Heart left ventricle (tissue), 16 donors: ENCODE results near the gene ATP2B2. TPM values are rescaled to one million over a fixed set of nuclear protein-coding genes. Genes with fewer than 3 reads are reported as not detected.

Experiments
- ATAC-seq, 4 donors: fragments of 200-7000 bp; cut with Tn5 transposase; one replicate each; pipeline ENCODE4 v1.9.1; 2020 to 2022; ENCODE audit warnings: moderate library complexity in 4 of 4, mild to moderate bottlenecking in 3 of 4, moderate number of reproducible peaks in 1 of 4
- DNase-seq, 5 donors: peaks; one replicate each; pipeline ENCODE4 v3.0.0-alpha.2; 2020
- H3K27ac ChIP-seq, 12 donors: fragments of 200-600 bp; sonication (generic) in 4 of 12; one replicate each; pipeline versions ENCODE4 v1.5.0 to v1.8.0; 2016 to 2022; ENCODE audit warnings: mild to moderate bottlenecking in 2 of 12
- H3K27me3 ChIP-seq, 9 donors: fragments of 200-600 bp; sonication (generic) in 2 of 9; one replicate each; pipeline versions ENCODE4 v1.5.1 to v1.8.0; 2016 to 2022; ENCODE audit warnings: mild to moderate bottlenecking in 3 of 9
- H3K36me3 ChIP-seq, 9 donors: fragments of 200-600 bp; sonication (generic) in 2 of 9; one replicate each; pipeline versions ENCODE4 v1.5.0 to v1.8.0; 2018 to 2022; ENCODE audit warnings: mild to moderate bottlenecking in 2 of 9
- H3K4me1 ChIP-seq, 12 donors: fragments of 200-600 bp; sonication (generic) in 4 of 12; one replicate each; pipeline versions ENCODE4 v1.5.0 to v1.8.0; 2016 to 2022; ENCODE audit warnings: mild to moderate bottlenecking in 3 of 12
- H3K4me3 ChIP-seq, 12 donors: fragments of 200-600 bp; sonication (generic) in 4 of 12; one replicate each; pipeline versions ENCODE4 v1.5.0 to v1.8.0; 2017 to 2022; ENCODE audit warnings: mild to moderate bottlenecking in 9 of 12, moderate library complexity in 4 of 12
- H3K9me3 ChIP-seq, 12 donors: fragments of 200-600 bp; sonication (generic) in 4 of 12; one replicate each; pipeline versions ENCODE4 v1.5.0 to v1.8.0; 2016 to 2022; ENCODE audit warnings: mild to moderate bottlenecking in 1 of 12
- CTCF ChIP-seq, 12 donors: fragments of 200-600 bp; sonication (generic) in 4 of 12; IDR thresholded peaks; one replicate each; pipeline versions ENCODE4 v1.5.0 to v1.8.0; 2018 to 2022; ENCODE audit warnings: antibody characterized with exemption in 12 of 12, mild to moderate bottlenecking in 5 of 12
- POLR2A ChIP-seq, 2 donors: fragments of 450-650 bp; IDR thresholded peaks; one replicate each; pipeline ENCODE4 v1.6.1; 2017; ENCODE audit warnings: antibody characterized with exemption in 2 of 2, mild to moderate bottlenecking in 2 of 2, moderate library complexity in 2 of 2
- WGBS, 4 donors: extraction: QIAGEN DNeasy Blood & Tissue Kit in 2 of 4; methylation state at CpG; one replicate each; pipeline versions ENCODE4 v1.1.5 to v1.1.7; 2013 to 2018; 5-methylcytosine and 5-hydroxymethylcytosine counted together
- intact Hi-C, 10 donors: fragments of 100-400 bp; cut with DNase I; formaldehyde crosslinking; loops; one replicate each; pipeline versions ENCODE4 v1.11.1 to v1.14.2; 2022
- polyA plus RNA-seq, 2 donors: library from polyadenylated mRNA; stranded (reverse); fragments of 200-250 nt; gene quantifications; one replicate each; pipeline ENCODE4 v1.2.3, GENCODE V29; 2013
- total RNA-seq, 9 donors: library from RNA; depleted of rRNA in 2 of 9; stranded (reverse); fragments of >200 nt in 2 of 9; fragmentation: NEBNext Ultra II Directional in 3 of 9; extraction: Animal tissue kit (Norgen Biotek cat#: 25700) in 3 of 9; gene quantifications; one replicate each; pipeline versions ENCODE4 v1.1.0 to v1.2.4, GENCODE V29; 2016 to 2023
- donor health status: ischemic (EF 13 %, LVEDD 7.1; RV severe dilation, severe dysfunction).
- donor health status: healthy with polysubstance abuse.
- donor health status: DM: no; HTN: yes; CAD: no.
- donor health status: DM: no; HTN: no; CAD: no.
- donor health status: ischemic (EF 25% LVEDD 6.9; RV normal size, moderate dysfunction).
- donor health status: ischemic (EF 25% LVEDD 5.7; RV mildly dilated, moderate dysfunction).
- donor health status: healthy.
- donor health status: DM: yes; HTN: yes; CAD: no.
- donor health status: ischemic (EF 35%, LVEDD 5.7; RV mildly dilated, moderate dysfunction).
- donor health status: nonischemic (EF 11% LVEDD 7.7; RV severe dilation, severe dysfunction).
- donor health status: DM: yes; HTN: yes; CAD: no.
- donor health status: PGD.
- donor health status: ischemic (EF 29% LVEDD 5.4; RV normal size, mild dysfunction).
- donor health status: nonischemic (EF 23%, LVEDD 6.1; RV moderate dilation, normal function).

The ATP2B2 gene
- total and polyA plus RNA-seq, 11 donors, result 0.01 to 0.35 (median 0.12) TPM; not detected in 3

DNA sequence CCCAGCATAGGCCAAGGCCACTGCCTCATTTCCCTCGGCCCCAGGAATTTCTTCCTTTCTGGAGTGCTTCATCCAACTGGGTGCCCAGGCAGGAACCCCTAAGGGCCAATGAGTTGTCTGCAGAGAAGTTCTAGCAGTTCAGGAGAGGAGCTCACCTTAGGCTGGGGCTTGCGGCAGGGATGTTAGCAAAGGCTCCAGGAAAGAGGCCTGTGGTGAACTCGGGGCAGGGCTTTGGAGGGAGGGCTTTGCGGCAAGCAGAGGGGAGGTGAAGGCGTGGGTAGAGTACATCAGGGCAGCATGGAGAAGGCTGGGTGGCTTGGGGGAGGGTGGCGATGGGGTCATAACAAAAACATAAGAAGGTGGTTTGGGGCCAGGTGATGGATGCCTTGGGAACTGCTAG, 213.7 kb downstream of the ATP2B2 start:
- ATAC-seq (no peak), DNase-seq (no peak)
- Histone ChIP-seq H3K4me3 (no peak overlapping the region), H3K27ac (no peak overlapping the region), H3K4me1 (peaks cover 0 to 25% (median 2%) of the 10 kb centered on the region in 12 donors), H3K9me3 (no peaks in the 10 kb centered on the region), H3K36me3 (peaks cover 0 to 59% (median 32%) of the 10 kb centered on the region in 9 donors), H3K27me3 (no peaks in the 10 kb centered on the region)
- intact Hi-C loops, result no loop called here
- TF ChIP-seq CTCF (IDR thresholded peaks at IDR 0.05) (no peak), POLR2A (IDR thresholded peaks at IDR 0.05) (no peak)
- WGBS, 4 donors, result 93 to 97% (median 96%) methylated on average over 6 of the region's 6 CpGs

GRCh38 chr3:10290481-10291176, 214.8 kb downstream of the ATP2B2 start:
- no peak for ATAC-seq

GRCh38 chr3:10289787-10290355, 215.5 kb downstream of the ATP2B2 start:
- ATAC-seq (no peak), DNase-seq (no peak)
- H3K36me3 ChIP-seq, result peaks cover 0 to 59% (median 35%) of the 10 kb centered on the region in 9 donors
- no peaks in the 10 kb centered on the region for H3K9me3 ChIP-seq
- 89 to 92% (median 91%) methylated on average over 9 of the region's 9 CpGs for WGBS, 4 donors
- H3K4me1 ChIP-seq, result peaks cover 0 to 30% (median 2%) of the 10 kb centered on the region in 12 donors
- no peak for TF ChIP-seq POLR2A (IDR thresholded peaks at IDR 0.05)
- no peak for TF ChIP-seq CTCF (IDR thresholded peaks at IDR 0.05)
- no peaks in the 10 kb centered on the region for H3K27me3 ChIP-seq
- no peak overlapping the region for H3K4me3 ChIP-seq
- no peak overlapping the region for H3K27ac ChIP-seq
- intact Hi-C loops, result no loop called here

More at GRCh38 chr3:10290481-10291176, 214.8 kb downstream of the ATP2B2 start:
- Histone ChIP-seq H3K9me3 (no peaks in the 10 kb centered on the region), H3K27ac (no peak overlapping the region), H3K4me3 (no peak overlapping the region), H3K4me1 (peaks cover 0 to 25% (median 2%) of the 10 kb centered on the region in 12 donors), H3K27me3 (no peaks in the 10 kb centered on the region), H3K36me3 (peaks cover 0 to 59% (median 37%) of the 10 kb centered on the region in 9 donors)
- 87 to 92% (median 88%) methylated on average over 17 to 18 of the region's 18 CpGs for WGBS, 4 donors
- intact Hi-C loops, result no loop called here
- no peak for DNase-seq
- no peak for TF ChIP-seq POLR2A (IDR thresholded peaks at IDR 0.05)
- no peak for TF ChIP-seq CTCF (IDR thresholded peaks at IDR 0.05)

DNA sequence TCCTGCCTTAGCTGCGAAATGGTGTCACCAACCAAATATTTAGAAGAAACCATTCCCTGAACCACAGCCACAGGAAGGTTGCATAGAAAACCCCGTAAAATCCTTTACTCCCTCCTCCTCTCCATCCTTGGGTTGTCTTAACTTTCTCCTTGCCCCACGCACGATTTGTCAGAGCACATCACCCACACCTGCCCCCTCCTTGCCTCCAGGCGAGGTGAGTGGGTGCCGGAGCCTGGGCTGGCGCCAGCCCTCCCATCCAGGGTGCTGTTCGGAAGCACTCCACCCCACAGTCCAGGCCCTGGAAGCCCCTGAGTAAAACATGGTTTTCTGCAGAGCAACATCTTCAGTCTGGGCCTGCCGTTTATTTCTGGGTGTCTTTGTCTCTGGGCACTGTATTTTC, 216.3 kb downstream of the ATP2B2 start:
- ATAC-seq, result no peak
- intact Hi-C loops, result no loop called here
- WGBS, 4 donors, result 89 to 94% (median 94%) methylated on average over 9 of the region's 9 CpGs

More for the DNA sequence above, 216.3 kb downstream of the ATP2B2 start:
- no peak overlapping the region for H3K27ac ChIP-seq
- H3K36me3 ChIP-seq, result peaks cover 0 to 56% (median 35%) of the 10 kb centered on the region in 9 donors
- peaks cover 0 to 35% (median 2%) of the 10 kb centered on the region in 12 donors for H3K4me1 ChIP-seq
- no peaks in the 10 kb centered on the region for H3K27me3 ChIP-seq
- DNase-seq, result no peak
- no peaks in the 10 kb centered on the region for H3K9me3 ChIP-seq
- TF ChIP-seq CTCF (IDR thresholded peaks at IDR 0.05), result no peak
- no peak for TF ChIP-seq POLR2A (IDR thresholded peaks at IDR 0.05)
- no peak overlapping the region for H3K4me3 ChIP-seq
